Measurements from ENCODE around the gene CAPN10.
A peak's percentile ranks its signal among the peaks of the same experiment; 100 is the strongest.

Gene CAPN10

GRCh38 chr2:240563951-240564560 is 22.5 kb upstream of the CAPN10 start:
- no peak for DNase-seq (ENCODE audit: low spot score)

DNA sequence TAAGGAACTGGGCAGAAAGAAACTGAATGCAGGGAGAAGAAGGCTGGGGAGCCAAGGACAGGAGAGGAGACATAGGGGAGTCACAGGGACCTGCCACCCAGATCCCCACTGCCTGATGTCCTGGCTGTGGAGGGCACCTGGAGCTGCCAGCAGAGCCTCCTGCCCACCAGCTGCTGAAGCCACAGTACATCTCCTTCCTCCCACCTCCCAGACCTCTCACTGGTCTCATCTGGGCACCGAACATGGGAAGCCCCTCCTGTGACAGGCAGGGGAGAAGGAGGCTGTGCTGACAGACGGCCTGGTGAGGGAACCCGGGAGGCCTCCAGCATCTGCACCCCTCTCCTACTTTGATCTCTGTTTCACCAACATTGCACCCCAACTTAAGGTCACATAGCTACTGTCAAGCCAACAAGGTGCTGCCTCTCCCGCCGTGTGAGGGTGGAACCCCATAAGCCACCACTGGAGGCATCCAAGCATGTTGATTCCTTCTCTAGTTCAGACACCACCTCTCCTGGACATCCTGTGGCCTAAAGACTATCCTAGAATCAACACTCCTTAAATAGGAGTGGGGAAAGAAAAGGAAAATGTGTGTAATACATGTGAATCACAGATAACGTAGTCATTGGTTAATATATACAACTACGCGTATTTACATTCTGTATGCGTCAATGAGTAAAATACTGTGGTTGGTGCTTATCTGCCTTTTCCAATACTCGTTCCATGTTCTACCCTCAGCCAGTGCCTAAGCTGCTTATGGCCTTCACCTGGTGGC is 21.8 kb upstream of the CAPN10 start:
- DNase-seq (ENCODE audit: low spot score) = peak; percentile 51

GRCh38 chr2:240565333-240566202 is 21.0 kb upstream of the CAPN10 start:
- DNase-seq (ENCODE audit: low spot score) = peak; percentile 98

- peak; percentile 87 for DNase-seq (ENCODE audit: low spot score)
These were observed 20.1 kb upstream of the CAPN10 start for GRCh38 chr2:240566203-240567136.

DNA sequence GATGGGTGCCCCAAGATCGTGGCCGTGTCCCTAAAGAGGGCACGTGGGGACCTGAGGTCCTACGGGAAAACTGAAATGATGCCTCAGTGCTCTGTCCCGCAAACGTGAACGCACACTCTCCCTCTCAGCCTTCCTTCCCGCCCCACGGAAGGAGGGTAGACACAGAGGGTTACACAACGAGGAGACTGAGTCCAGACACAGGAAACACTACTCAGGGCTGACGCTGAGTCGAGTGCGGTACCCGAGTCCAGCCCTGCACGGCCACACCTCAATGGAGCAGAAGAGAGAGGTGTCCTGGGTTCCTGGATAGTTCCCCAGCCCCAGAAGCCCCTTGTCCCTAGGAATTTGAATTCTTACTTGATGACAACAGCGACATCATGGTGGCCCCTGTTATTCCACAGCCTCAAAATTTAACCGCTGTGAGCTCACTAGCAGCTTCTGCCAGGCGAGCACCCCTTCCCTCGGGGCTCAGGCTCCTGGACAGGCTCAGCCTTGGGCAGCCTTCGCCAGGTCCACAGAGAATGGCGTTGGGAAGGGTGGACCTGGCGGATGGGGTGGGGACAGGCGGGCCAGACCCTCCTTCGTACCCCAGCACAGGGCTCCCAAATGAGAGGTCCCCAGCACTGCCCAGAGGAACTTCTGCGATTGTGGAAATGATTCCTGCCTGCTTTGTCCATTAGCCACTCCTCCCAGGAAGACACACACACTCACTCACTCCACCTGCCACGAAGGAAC is 19.2 kb upstream of the CAPN10 start:
- DNase-seq (ENCODE audit: low spot score) = no peak

DNA sequence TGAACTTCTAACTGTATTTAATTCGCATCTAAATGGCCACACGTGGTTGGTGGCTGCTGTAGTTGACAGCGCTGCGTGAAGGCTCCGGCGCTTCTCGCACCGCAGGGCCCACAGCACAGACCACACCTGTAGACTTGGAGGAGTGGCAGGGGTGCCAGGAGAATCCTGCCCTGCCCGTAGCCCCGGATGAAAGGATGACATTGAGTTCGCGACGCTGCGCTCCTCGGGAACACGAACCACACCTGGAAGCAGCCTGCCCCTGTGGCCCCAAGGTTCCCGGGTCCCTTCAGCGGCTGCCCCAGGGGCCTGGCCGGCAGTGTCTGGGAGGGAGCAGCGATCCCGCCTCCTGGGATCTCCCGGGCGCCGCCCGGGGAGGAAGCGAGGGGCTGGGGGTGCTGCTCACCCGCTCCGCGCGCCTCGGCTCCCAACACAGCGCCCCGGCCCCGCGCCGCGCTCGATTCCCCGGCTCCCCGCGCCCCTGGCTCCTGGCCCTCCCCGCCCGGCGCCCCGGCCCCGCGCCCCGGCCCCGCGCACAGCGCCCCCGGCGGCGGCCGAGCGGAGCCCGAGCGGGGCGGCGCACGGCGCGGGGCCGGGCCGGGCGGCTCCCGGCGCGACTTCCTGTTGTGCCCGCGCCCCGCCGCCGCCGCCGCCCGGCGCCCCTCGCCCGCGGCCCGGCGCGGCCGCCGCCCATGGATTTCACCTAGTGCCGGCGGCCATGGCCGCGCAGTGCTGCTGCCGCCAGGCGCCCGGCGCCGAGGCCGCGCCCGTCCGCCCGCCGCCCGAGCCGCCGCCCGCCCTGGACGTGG is 18.5 kb upstream of the CAPN10 start, which contains the start of gene RNPEPL1:
TSS of gene RNPEPL1 (plus strand) at position 613 of the 806 bp plus-strand sequence. CDS start at position 716, 103 bp downstream.
- DNase-seq (ENCODE audit: low spot score) = peak; percentile 51

DNA sequence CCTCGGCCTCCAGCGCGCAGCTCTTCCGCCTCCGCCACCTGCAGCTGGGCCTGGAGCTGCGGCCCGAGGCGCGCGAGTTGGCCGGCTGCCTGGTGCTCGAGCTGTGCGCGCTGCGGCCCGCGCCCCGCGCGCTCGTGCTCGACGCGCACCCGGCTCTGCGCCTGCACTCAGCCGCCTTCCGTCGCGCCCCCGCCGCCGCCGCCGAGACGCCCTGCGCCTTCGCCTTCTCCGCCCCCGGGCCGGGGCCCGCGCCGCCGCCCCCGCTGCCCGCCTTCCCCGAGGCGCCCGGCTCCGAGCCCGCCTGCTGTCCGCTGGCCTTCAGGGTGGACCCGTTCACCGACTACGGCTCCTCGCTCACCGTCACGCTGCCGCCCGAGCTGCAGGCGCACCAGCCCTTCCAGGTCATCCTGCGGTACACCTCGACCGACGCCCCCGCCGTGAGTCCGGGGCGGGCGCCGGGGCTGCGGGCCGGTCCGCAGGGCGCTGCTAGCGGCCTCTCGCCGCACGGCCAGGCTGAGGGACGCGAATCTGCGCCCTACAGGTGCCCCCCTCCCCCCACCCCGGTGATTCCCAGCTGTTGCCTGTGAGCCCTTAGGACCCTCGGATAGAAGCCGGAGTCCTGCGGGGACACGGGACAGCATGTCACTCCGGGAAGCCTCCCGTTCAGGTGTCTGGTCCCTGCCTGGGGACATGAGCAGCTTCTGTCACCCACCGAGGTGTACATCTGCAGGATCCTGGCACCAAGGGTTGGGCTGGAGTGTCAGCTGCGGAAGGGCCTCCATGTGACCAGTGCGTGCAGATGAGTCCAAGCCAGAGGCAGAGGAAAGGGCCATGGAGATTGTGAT is 17.6 kb upstream of the CAPN10 start:
- DNase-seq (ENCODE audit: low spot score) = no peak

- DNase-seq (ENCODE audit: low spot score) = no peak
These were observed 17.0 kb upstream of the CAPN10 start for GRCh38 chr2:240569523-240569997.

- peak; percentile 39 for DNase-seq (ENCODE audit: low spot score)
These were observed 16.5 kb upstream of the CAPN10 start for GRCh38 chr2:240569998-240570530.

DNA sequence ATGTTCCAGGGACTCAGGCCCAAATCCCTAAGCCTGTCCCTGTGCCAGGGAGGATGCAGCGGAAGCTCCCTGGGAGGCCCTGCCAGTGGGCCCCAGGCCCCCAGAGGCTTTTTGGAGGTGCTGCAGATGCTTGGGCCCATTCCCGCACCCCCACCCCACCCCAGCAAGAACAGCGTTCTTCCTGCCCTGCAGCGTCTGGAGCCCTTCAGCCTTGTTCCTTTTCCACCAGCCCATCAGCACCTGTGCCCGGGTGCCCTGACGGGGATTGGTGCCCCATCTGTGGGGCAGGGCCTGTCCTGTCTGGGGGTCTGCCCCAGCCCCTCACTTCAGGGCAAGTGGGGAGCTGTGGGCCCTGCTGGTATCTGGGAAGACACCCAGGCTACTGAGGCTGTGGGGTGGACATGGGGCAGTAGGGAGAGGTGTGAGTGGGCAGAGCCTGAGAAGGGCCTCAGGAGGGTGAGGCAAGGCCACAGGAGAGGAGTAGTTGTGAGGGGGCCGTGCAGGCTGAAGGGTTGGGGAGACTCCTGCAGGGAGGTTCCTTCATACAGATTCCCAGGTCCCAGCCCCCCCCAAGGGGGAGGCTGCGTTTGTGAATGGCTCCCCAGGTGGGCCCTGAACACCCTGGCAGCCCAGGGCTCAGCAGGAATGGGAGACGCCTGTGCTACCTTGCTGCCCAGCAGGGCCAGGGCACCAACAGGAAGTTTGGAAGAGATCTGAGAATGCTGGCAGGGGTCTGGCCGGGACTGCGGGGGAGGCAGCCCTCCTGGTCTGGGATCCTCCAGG is 15.8 kb upstream of the CAPN10 start:
- DNase-seq (ENCODE audit: low spot score) = no peak

DNA sequence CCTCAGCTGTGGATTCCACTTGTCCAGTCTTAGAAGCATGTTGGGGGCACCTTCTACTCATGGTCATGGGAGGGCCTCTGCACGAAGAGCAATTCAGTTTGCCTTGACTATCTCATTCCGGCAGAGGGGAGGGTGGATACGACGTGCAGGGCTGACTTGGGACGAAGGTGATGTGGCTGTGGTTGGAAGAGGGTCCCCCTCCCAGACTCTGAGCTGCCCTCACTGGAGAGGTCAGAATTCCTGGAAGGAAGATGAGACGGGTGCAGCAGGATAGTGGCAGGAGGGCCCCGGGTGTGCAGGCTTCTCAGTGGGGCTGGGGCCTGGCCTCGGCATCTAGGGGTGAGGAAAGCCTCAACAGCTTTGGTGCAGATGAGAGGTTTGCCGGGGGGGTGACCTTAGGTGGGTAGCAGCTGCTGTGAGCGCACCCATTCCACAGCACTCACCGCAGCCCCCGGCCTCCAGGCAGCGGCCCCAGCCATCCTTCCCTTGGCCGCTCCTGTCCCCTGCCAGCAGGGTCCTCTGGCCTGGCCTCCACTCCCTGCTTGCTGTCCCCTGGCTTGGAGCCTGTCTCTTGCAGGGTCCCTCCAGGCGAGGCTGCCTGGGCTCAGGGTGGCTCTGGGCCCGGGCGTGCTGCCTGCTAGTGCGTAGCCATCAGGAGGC is 15.1 kb upstream of the CAPN10 start:
- no peak for DNase-seq (ENCODE audit: low spot score)

DNA sequence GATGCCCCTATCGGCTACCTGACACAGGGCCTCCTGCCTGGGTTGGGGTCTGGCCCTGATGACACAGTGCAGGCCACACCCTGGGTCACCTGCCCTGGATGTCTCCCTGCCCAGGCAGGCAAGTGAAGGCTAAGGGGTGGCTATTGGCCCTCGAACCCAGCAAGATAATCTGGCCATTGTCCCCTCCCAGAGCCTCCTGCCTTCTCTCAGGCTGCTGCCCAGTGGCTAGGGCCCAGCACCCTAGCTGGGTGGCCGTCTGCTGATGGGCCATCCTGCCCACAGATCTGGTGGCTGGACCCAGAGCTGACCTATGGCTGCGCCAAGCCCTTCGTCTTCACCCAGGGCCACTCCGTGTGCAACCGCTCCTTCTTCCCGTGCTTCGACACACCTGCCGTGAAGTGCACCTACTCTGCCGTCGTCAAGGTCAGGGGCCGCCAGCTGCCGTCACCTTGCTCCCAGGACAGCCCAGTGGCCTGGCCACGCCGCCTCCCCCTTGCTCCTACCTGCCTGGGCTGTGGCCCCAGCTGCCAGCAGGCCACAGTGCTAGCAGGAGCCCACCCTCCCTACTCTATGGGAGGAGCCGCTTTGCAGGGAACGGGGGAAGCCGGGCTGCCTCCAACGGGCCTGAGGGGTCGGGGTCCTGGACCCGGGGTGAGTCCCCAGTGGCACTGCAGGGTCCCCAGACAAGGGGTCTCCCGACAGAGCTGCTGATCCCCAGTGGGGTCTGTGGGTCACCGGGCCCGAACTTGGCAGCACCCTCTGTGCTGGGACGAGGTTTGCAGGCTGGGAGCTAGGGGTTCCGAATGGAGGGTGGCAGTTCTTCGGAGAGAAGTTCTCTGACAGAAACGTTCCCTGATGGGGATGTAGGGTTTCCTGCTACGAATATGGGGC is 14.1 kb upstream of the CAPN10 start:
- DNase-seq (ENCODE audit: low spot score) = no peak

DNA sequence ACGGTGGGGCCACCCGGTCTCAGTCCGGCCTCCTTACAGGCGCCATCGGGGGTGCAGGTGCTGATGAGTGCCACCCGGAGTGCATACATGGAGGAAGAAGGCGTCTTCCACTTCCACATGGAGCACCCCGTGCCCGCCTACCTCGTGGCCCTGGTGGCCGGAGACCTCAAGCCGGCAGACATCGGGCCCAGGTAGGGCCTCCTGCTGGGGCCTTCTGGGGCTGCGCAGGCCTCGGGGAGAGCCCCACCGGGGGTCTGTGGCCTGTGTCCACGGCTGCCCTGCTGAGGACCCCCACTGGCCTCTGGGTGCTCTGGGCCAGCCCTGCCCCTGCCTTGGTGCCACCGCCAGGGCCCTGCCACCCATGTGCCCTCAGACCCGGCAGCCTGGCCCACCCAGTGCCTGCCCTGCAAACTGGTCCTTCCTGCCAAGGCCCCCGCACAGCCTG is 13.4 kb upstream of the CAPN10 start:
- DNase-seq (ENCODE audit: low spot score) = no peak

- DNase-seq (ENCODE audit: low spot score) = no peak
These were observed 12.8 kb upstream of the CAPN10 start for GRCh38 chr2:240573516-240574385.

All from SW480 (cell line).